NCI-H526 (cell line): ENCODE results near the gene JPH2.
"Not testable (repeated sequence)": the region's sequence is repeated elsewhere in the genome, so short reads cannot be mapped to it uniquely, and the experiment has no call there.

ENCODE experiments used
- DNase-seq, 2 experiments: peaks; one replicate each; lab custom pipeline; 2025; lab: John Stamatoyannopoulos, UW

Gene JPH2

DNA sequence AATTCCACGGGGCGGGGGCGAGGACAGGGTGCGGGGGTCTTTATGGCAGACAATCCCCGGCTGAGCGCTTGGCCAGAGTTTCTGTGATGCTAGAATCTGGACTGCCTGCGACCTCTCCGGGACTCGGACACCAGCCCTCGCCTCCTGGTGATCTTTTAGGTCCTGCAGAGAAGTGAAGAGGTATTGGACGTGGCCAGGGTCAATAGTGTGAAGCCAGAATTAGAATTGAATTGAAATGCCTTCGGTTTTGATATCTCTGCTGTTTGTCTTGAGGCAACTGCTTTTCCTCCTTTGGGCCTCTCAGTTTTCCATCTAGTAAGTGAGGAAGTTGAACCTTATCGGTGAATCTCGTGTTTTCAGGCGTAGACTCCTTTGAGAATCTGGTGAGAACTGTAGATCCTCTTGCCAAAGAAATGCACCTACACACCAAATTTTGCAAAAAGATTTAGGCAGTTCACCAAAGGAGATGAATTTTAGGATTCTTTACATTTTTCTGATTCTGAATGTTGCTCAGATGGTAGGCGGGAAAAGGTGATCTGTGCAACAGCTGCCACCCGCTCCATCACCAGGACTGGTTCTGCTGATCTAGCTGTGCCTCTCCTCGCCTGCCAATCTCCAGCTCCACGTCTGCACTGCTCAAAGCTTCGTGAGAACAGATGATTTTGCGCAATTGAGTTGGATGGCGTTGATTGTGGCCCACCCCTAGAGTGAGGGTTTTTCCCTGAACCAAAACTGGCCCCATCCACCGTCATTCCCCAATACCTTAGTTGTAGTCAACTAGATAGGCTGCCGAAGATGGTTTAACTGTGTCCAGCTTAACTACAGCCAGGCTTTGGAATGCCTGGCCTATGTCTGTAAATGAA lies 24.4 kb upstream of the JPH2 start:
- DNase-seq, result peak; percentile 29 to 39

DNA sequence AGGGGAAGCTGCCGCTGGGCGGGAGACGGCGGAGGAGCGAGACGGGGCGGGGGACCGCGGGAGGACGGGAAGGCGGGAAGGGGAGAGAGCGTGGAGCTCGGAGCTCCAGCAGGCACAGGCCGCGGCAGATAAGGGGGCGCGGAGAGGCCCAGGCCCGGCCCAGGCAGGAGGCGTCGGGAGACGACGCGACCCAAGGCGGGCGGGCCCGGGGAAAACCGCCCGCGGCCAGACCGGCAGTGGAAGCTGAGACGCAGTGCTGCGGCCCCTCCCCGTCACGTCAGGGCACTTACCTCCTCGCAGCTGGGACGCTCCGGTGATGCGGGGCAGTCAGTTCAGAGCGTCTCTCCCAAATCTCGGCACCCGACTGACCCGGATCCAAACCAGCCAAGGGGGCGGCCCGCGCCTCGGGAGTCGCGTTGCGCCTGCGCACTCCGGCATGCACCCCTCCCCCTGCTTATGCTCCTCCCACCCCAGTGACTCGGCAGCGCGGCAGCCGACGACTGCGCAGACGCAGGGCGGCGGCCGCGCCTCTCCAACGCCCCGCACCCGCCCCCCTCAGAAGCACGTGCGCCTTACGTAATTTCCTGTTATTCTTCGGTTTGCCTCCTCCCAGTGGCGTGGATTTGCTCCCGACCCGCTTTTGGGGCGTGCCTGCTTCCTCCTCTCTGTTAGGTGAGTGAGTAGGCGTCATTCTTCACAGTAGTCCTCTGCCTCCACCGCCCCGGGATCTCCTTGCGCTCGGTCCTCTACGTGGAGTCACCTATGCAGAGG lies 23.6 kb upstream of the JPH2 start, which contains the start of gene OSER1:
OSER1 (minus strand) TSS at position 366 of the 771 bp plus-strand sequence. CDS start 3,814 bp downstream, outside the sequence.
- peak; percentile 98 to 99 for DNase-seq

DNA sequence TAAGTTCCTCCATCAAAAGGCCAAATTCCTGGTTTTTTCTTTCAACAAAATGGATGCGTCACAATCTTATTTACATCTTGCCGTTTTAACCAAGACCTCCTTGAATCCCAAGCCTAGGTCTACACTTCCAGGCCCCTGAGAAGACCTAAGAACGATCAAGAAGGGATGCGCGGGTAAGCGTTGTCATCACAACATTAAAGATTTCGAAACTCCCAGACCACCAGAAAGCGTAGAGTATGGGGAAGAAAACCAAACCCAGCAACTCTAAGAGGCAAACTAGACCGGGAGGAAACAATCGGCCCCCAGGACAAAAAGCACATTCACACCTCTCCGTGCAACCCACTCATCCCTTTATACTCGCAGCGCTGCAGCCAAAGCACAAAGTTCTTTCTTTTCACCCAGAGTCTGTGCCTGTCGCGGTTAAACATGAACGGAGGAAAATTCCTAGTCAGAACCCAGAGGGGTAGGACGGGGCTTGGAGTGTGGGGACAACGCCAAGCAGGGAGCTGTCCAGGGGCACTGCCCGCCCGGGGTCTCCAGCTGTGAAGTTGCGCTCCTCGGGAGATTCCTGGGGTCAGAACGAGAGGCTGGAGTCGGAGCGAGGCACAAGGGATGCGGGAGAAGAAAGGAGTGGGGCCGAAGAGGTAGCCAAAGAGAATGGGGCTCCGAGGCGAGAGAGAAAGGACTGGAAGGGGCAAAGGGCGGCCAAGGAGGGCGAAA lies 22.9 kb upstream of the JPH2 start:
- DNase-seq, result peak in 1 of 2 experiments; percentile 47

DNA sequence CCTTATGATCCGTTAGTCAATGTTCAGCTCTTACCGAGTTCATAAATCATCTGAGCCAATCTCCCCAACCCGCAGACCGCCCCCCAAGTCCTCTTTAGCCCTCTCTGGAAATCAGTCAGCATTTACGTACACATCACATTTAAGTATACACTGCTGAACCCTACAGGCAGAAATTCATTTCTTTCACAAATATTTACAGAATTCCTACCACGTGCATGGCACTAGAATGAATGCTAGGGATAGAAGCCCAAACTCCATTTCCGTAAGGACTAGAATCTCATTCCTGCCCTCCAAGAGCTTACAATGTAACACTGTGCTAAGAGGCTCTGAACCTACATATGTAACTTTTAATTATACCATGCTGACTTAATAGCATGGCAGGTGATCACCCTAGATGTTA lies 21.8 kb upstream of the JPH2 start:
- no peak for DNase-seq

DNA sequence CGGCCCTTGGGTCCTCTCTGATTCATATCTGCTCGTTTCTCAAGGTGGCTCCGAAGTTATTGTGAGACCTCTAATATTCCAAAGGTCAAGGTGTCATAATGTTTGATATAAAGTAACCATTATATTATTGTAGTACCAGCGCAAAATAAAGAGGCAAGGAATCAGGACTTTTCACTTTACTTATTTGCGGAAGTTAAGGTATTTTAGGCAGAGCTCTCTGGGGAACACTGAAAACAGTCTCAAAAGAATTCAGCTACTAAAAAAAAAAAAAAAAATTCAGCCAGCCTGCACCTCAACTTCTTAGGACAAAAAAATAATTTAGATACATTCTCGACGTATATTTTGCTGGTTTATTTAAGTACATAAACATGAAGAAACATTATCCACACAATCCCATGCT lies 21.2 kb upstream of the JPH2 start:
- no peak for DNase-seq

DNA sequence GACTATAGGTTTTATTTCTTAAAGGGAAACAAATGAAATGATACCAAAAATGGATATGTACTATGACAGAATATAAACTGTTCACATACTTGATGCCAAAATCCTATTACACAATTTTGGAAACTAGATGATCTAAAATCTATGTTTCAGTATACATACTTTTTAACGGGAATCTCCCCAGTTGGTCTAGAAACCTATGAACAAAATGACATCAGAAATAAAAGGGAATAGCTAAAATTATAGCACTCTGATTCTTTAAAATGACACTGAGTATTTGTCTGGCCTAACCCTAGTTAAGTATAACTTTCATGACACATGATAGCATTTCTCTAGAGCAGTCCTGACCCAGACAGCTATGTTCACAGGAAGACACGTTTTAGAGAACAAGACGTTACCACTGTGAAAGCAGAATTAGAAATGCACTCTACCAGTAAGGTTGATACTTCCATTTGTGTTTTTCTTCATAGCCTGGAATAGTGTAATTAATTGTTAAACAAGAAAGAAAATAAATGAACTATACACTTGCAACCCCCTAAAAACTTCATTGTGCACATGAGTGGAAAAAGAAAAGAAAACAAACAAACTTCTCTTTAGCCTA lies 20.2 kb upstream of the JPH2 start:
- DNase-seq, result no peak

DNA sequence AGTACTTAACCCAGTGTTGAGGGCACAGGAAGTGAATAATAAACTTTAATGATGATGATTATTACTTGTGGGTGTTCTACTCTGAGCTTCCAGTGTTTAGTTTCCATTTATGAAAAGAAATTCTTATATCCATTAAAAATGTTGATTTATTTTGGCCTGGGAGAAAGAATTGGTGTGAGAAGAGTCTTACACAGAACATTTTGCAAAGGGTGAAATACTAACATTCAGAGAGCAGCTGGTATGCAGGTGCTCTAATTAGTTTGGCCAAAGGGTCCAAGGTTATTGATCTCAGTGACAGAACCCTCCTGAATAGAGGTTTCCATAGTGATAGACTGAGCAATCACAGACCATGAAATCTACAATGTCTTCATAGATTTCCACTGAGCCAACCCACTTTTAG lies 19.1 kb upstream of the JPH2 start:
- no peak for DNase-seq

DNA sequence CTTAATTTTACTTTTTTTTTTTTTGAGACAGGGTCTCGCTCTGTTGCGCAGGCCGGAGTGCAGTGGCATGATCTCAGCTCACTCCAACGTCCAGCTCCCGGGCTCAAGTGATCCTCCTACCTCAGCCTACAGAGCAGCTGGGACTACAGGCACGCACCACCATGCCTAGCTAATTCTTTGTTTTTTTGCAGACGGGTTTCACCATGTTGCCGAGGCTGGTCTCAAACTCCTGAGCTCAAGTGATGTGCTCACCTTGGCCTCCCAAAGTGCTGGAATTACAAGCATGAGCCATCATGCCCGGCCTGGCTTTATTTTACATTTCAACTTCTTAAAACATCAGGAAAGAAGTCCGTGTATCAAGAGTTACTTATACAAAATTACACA lies 17.8 kb upstream of the JPH2 start:
- DNase-seq, result no peak

DNA sequence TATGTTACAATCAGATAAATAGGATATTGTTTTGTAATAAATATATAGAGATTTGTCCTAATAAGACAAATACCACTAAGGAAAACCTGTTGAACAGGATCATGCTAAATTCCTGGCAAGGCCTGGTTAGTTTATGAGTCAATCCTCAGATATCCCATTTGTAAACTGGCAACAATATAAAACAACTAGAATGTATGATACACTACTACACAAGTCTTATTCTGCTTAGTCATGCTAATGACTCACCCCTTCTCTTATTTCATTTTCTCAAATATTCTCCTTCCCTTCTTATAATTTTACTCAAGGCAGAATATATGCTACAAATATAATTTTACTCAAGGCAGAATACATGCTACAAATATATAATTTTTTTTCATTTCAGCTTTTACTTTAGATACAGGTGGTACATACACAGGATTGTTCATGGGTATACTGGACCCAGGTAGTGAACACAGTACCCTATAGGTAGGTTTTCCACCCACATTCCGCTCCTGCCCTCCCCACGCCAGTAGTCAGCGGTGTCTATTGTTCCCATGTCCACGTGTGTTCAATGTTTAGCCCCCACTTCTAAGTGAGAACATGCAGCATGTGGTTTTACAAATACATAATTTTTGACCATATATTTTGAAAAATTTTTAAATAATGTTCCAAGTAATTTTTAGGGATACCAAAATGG lies 17.3 kb upstream of the JPH2 start:
- no peak for DNase-seq

DNA sequence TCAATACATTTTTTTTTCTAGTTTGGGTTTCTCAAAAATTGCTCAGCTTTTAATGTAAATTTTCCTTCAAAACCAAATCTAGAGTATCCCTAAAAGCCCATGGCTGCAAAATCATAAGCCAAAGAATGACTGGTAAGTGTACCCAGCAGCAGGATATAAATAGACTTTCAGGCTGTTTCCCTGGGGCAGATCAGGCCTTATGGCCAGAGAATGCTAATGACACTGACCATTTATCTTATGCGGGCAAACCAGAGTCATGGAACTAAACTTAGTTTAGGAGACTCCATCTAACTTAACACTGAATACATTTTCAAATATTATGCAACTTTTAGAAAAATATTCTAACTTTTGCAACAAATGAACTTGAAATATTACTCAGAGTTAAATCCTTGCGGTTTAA lies 16.2 kb upstream of the JPH2 start:
- no peak for DNase-seq

DNA sequence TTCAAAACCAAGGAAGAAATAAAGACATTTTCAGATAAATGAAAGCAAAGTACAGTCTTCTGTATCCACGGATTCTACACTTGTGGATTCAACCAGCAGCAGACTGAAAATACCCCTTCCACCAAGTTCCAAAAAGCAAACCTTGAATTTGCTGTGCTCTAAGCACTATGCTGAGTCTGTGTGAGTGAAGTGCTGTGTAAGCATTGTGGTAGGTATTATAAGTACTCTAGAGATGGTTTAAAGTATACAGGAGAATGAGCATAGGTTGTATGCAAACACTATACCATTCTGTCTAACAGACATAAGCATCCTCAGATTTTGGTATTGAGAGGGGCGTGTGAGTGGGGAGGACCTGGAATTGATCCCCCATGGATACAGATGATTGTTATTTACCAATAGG lies 14.0 kb upstream of the JPH2 start:
- no peak for DNase-seq

DNA sequence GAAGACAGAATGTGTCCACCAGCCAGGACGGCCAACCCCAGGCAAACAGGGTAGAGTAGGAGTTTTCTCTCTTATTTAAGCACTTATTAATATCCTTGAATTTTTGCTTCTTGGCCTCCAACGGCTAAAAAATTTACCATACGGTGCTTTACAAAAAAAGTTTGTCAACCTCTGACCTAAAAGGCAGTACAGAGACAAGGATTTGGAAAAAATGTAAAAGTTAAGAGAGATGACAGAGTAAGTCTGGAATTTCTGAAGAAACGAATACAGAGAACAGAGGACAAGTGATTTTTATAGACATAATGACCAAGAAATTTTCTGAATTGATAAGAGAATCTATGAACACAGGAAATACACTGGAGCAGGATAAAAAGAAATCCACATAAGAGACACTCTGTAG lies 13.4 kb upstream of the JPH2 start:
- no peak for DNase-seq

DNA sequence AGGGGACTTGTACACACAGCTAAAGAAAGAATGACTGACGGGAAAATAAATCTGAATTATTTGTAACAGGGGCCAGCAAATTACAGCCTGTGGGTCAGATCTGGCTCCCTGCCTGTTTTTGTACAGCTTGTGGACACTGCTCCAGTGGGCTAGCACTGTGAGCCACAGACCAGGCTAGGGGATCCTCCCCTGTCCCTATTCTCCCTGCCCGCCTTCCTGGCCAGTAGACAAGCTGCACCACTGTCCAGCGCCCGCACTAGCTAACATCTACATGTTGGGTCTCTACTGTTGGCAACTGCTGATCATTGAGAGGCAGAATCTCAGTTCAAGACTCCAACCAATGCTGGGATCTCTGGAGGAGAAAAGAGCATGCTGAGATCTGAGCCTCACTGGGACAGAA lies 12.9 kb upstream of the JPH2 start:
- no peak for DNase-seq

DNA sequence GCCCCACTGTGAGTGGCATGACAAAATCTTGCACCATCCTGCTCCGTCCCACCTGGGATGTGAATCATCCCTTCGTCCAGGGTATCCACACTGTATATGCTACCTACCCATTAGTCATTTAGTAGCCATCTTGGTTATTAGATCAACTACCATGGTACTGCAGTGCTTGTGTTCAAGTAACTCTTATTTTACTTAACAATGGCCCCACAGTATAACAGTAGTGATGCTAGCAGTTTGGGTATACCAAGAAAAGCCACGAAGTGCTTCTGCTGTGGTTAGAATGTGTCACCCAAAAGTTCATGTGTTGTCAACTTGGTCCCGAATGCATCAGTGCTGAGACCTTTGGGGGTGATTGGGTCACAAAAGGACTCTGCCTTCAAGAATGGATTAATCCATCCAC lies 11.9 kb upstream of the JPH2 start:
- no peak for DNase-seq

DNA sequence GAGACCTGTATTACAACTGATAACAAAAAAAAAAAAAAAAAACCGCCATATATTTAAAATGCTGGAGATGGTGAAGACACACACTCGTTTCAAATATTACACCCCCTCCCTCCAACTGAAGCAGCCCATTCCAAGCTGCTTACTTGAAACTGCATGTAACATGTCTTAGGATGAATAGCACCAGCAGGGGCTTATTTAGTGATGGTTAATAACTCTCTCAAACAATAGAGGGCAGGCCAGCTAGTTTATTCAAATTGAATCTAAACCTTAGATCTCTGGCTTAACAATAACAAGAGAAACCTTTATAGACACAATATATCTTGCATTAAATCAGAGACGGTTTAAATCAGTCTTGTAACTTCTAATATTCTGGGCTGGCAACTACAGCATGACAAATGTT lies 9.3 kb upstream of the JPH2 start:
- peak in 1 of 2 experiments; percentile 34 for DNase-seq

DNA sequence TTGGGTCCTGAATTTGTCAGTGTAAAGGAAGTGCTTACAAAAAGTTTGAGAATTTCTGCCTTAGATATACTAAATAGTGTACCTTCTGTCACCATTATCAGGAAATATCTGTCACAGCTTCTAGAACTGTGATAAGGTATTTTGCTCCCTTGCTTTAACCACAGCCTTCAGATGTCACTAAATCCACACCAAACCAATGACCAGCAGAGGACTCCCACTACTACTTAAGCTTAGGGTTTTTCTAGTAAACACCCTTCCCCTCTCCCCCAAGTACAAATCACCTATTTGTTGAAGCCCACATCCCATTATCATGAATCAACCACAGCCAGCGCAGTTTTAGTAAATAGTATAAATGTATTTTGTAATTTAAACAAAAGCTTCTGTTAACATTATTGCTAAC lies 8.6 kb upstream of the JPH2 start:
- DNase-seq, result no peak

DNA sequence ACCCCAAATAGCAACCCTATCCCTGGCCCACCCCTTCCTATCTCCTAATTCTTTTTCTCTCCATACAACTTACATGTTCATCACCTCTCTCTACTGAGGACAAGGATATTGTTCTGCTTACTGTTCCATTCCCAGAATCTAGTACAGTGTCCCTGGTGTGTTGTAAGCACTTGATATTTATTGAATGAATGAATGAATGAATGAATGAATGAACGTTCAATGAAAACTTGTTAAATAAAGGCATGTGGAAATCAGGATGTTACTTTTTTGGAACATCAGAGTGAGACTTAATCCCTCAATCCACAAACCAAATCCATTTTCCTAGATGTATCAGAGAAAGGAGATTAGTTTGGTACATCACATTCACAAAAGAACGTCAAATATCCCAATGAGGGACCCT lies 6.8 kb upstream of the JPH2 start:
- DNase-seq, result no peak

DNA sequence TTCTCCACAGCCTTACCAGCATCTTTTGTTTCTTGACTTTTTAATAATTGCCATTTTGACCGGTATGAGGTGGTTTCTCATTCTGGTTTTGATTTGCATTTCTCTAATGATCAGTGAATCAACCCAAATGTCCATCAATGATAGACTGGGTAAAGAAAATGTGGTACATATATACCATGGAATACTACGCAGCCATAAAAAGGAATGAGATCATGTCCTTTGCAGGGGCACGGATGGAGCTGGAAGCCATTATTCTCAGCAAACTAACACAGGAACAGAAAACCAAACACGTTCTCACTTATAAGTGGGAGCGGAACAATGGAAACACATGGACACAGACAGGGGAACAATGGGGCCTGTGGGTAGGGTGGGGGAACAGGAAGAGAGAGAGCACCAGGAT lies 4.7 kb upstream of the JPH2 start:
- not testable (repeated sequence) for DNase-seq

DNA sequence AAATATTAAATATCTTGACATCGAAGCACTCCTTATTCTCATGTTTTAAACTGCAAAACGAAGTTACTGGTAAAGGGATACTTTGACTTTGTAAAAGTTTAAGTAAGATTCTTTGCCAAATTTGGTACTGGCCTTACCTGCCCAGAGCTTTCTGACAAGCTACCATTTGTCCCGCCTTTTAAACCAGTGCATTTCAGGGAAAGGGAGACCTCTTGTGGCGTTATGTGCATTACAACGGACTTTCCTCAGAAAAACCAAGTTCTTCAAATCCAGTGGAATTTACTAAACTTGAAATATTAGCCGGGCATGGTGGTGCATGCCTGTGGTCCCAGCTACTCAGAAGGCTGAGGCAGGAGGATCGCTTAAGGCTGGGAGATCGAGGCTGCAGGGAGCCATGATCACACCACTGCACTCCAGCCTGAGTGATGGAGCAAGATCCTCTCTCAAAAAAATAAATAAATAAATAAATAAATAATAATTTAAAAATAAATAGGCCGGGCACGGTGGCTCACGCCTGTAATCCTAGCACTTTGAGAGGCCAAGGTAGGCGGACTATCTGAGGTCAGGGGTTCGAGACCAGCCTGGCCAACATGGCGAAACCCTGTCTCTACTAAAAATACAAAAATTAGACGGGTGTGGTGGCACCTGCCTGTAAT lies 3.3 kb upstream of the JPH2 start:
- DNase-seq, result peak; percentile 75 to 84

DNA sequence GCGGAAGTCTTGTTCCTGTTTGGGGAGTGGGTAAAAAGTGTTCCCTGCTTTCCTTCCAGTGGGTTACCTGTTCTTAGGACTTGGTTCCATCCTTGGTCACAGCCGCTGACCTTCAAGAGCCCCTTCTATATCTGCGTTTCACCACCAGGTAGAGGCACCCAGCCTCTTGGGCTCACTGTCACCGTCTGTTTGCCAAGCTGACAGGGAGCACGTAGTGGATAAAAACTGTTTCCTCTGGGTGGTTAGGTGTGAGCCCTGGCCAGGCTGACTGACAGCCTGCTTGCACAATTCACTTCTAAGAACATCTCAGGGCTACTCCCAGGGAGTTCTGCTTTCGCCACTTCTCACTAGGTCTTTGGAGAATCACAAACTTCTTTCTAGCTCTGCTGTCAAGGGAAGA lies 1.8 kb upstream of the JPH2 start:
- DNase-seq, result no peak
